ENCODE data around the gene PDE3A.

GRCh38 chr12:20372326-20373096 is 4.2 kb downstream of the PDE3A start:
- no peak for TF ChIP-seq CTCF (conservative IDR thresholded peaks at IDR 0.05; ENCODE audit: low read depth, low read length)
- no peak for TF ChIP-seq EZH2phosphoT487 (IDR thresholded peaks at IDR 0.05; ENCODE audit: borderline replicate concordance, low read length)

All from PC-3 (cell line).